ENCODE measurements around the gene UBE2A. TPM values are rescaled to one million over a fixed set of nuclear protein-coding genes. Genes with fewer than 3 reads are reported as not detected.

UBE2A gene
- total RNA-seq, 1 experiment from 2014 or later: 43.3 TPM

GRCh38 chrX:119602701-119603255, 28.4 kb downstream of the UBE2A start:
- ChIA-PET POLR2A (interaction anchor here (0.6 kb wide), 1 partner anchor 15 kb away, joined by 3 read pairs; no protein-coding TSS in a partner anchor), CTCF (interaction anchor here (1.4 kb wide), 1 partner anchor 127 kb away, joined by 5 read pairs; no protein-coding TSS in a partner anchor)
- TF ChIP-seq ZNF532 (CRISPR knock-in tag; IDR thresholded peaks at IDR 0.05; ENCODE audit: borderline replicate concordance) (no peak), ZNF317 (CRISPR knock-in tag; IDR thresholded peaks at IDR 0.05; ENCODE audit: borderline replicate concordance, low read depth) (no peak), RELA (CRISPR knock-in tag; IDR thresholded peaks at IDR 0.05; ENCODE audit: borderline replicate concordance) (no peak), FOXK1 (CRISPR knock-in tag; IDR thresholded peaks at IDR 0.05) (no peak), NFATC4 (CRISPR knock-in tag; IDR thresholded peaks at IDR 0.05) (no peak), SMAD4 (CRISPR knock-in tag; IDR thresholded peaks at IDR 0.05) (no peak), TCF7 (CRISPR knock-in tag; IDR thresholded peaks at IDR 0.05; ENCODE audit: low read depth) (no peak)
- H3K4me3 Mint-ChIP-seq: no peak overlapping the region
- H3K4me1 Mint-ChIP-seq: peaks cover 17% of the 10 kb centered on the region
- no peaks in the 10 kb centered on the region for H3K9me3 Mint-ChIP-seq
- H3K27ac Mint-ChIP-seq: no peak overlapping the region
- no peak for DNase-seq (ENCODE audit: low spot score)
- no peak for ATAC-seq
- peaks cover 27% of the 10 kb centered on the region for H3K27me3 Mint-ChIP-seq (ENCODE audit: low read depth)
- no peaks in the 10 kb centered on the region for H3K36me3 Mint-ChIP-seq

- no peaks in the 10 kb centered on the region for H3K36me3 Mint-ChIP-seq
- POLR2A ChIA-PET: no interaction called here
These were observed 30.6 kb downstream of the UBE2A start for GRCh38 chrX:119604766-119605463.

More at GRCh38 chrX:119604766-119605463, 30.6 kb downstream of the UBE2A start:
- CTCF ChIA-PET: interaction anchor here (0.6 to 2.3 kb wide), 5 partner anchors 16 to 124 kb away, joined by 3 to 15 read pairs (median 7); partner anchors contain the start of gene UBE2A
- H3K27ac Mint-ChIP-seq: no peak overlapping the region
- DNase-seq (ENCODE audit: low spot score) (no peak), ATAC-seq (no peak)
- TF ChIP-seq CREB1 (CRISPR knock-in tag; IDR thresholded peaks at IDR 0.05) (no peak), AFF4 (CRISPR knock-in tag; IDR thresholded peaks at IDR 0.05; ENCODE audit: borderline replicate concordance) (no peak), ATF3 (CRISPR knock-in tag; conservative IDR thresholded peaks at IDR 0.05) (no peak)
- peaks cover 35% of the 10 kb centered on the region for H3K27me3 Mint-ChIP-seq (ENCODE audit: low read depth)
- H3K4me3 Mint-ChIP-seq: peak overlapping the region; percentile 81
- no peaks in the 10 kb centered on the region for H3K9me3 Mint-ChIP-seq
- H3K4me1 Mint-ChIP-seq: peaks cover 17% of the 10 kb centered on the region
